Neural progenitor cell (in vitro differentiated cells): ENCODE data around the gene TAC3. TPM values are rescaled to one million over a fixed set of nuclear protein-coding genes. Genes with fewer than 3 reads are reported as not detected.

Experiments
- DNase-seq: peaks from one replicate; pipeline ENCODE4 v3.0.0-alpha.2; 2016; ENCODE audit warnings: low spot score
- H2AFZ ChIP-seq: fragments of 200-600 bp; sonication (generic); replicated peaks from 2 replicates; pipeline ENCODE4 v1.6.1; 2016; ENCODE audit warnings: antibody characterized with exemption
- H3F3A ChIP-seq: fragments of 200-600 bp; sonication (generic); 2 replicates; pipeline ENCODE4 v1.6.1; 2016; ENCODE audit warnings: antibody characterized with exemption, low read depth
- H3K27ac ChIP-seq: fragments of 200-600 bp; sonication (generic); 2 replicates; pipeline ENCODE4 v1.5.1; 2016; ENCODE audit warnings: mild to moderate bottlenecking
- H3K27me3 ChIP-seq: fragments of 200-600 bp; sonication (generic); 2 replicates; pipeline ENCODE4 v1.6.1; 2016; ENCODE audit warnings: mild to moderate bottlenecking, moderate library complexity
- H3K36me3 ChIP-seq: fragments of 200-600 bp; sonication (generic); 2 replicates; pipeline ENCODE4 v1.5.1; 2016
- H3K4me1 ChIP-seq: fragments of 200-600 bp; sonication (generic); 2 replicates; pipeline ENCODE4 v1.6.1; 2016; ENCODE audit warnings: mixed run types
- H3K4me2 ChIP-seq: fragments of 200-600 bp; sonication (generic); 2 replicates; pipeline ENCODE4 v1.6.1; 2016
- H3K4me3 ChIP-seq: fragments of 200-600 bp; sonication (generic); 2 replicates; pipeline ENCODE4 v1.5.1; 2016
- H3K79me2 ChIP-seq: fragments of 200-600 bp; sonication (generic); 2 replicates; pipeline ENCODE4 v1.6.1; 2016; ENCODE audit warnings: low read depth
- H3K9ac ChIP-seq: fragments of 200-600 bp; sonication (generic); 2 replicates; pipeline ENCODE4 v1.6.1; 2016
- H3K9me3 ChIP-seq: fragments of 200-600 bp; sonication (generic); 2 replicates; pipeline ENCODE4 v1.5.1; 2016; ENCODE audit warnings: low read depth
- H4K20me1 ChIP-seq: fragments of 200-600 bp; sonication (generic); 2 replicates; pipeline ENCODE4 v1.6.1; 2016; ENCODE audit warnings: low read depth
- H3K27ac Mint-ChIP-seq: 3 replicates; pipeline ENCODE4 v1.8.0; 2021; ENCODE audit warnings: mixed read lengths
- H3K27me3 Mint-ChIP-seq: 2 replicates; pipeline ENCODE4 v1.8.0; 2022; ENCODE audit warnings: low read depth, mild to moderate bottlenecking, inconsistent platforms, moderate library complexity, mixed read lengths; ENCODE audit not compliant: insufficient read depth
- H3K36me3 Mint-ChIP-seq: 3 replicates; pipeline ENCODE4 v1.8.0; 2021; ENCODE audit warnings: mixed read lengths
- H3K4me1 Mint-ChIP-seq: 3 replicates; pipeline ENCODE4 v1.8.0; 2021; ENCODE audit warnings: mixed read lengths
- H3K4me3 Mint-ChIP-seq: 3 replicates; pipeline ENCODE4 v1.8.0; 2021; ENCODE audit warnings: mild to moderate bottlenecking, moderate library complexity, mixed read lengths
- H3K9me3 Mint-ChIP-seq: 3 replicates; pipeline ENCODE4 v1.8.0; 2020; ENCODE audit warnings: mixed read lengths
- CTCF ChIP-seq: fragments of 200-600 bp; sonication (generic); IDR thresholded peaks from 2 replicates; pipeline ENCODE4 v1.5.1; 2017; ENCODE audit warnings: antibody characterized with exemption, mild to moderate bottlenecking
- EZH2 ChIP-seq: fragments of 200-600 bp; sonication (generic); IDR thresholded peaks from 2 replicates; pipeline ENCODE4 v1.6.1; 2017; ENCODE audit warnings: antibody characterized with exemption, mild to moderate bottlenecking, moderate library complexity
- EZH2phosphoT487 ChIP-seq: fragments of 200-600 bp; sonication (generic); IDR thresholded peaks from 2 replicates; pipeline ENCODE4 v1.6.1; 2017; ENCODE audit warnings: antibody characterized with exemption
- total RNA-seq: library from RNA; depleted of rRNA; stranded (reverse); fragments of >200 nt; gene quantifications from 2 replicates; pipeline ENCODE4 v1.2.3, GENCODE V29; 2015; ENCODE audit warnings: low replicate concordance

Gene TAC3
- total RNA-seq, 1 donor from 2014 or later, result 6.0 TPM

GRCh38 chr12:57001448-57001906, 14.9 kb downstream of the TAC3 start:
- peaks cover 7% of the 10 kb centered on the region for H3K4me1 ChIP-seq
- H4K20me1 ChIP-seq, result peaks cover 83% of the 10 kb centered on the region
- no peak overlapping the region for H3K4me3 ChIP-seq
- no peak overlapping the region for H3K4me2 ChIP-seq
- H3K27ac Mint-ChIP-seq, result no peak overlapping the region
- TF ChIP-seq EZH2 (no peak), CTCF (peak; percentile 90)
- peak; percentile 88 for DNase-seq
- H3K9me3 Mint-ChIP-seq, result no peaks in the 10 kb centered on the region
- peaks cover 9% of the 10 kb centered on the region for H3K36me3 ChIP-seq
- peaks cover 37% of the 10 kb centered on the region for H3K36me3 Mint-ChIP-seq
- H2AFZ ChIP-seq, result no peak overlapping the region
- no peaks in the 10 kb centered on the region for H3F3A ChIP-seq
- H3K4me3 Mint-ChIP-seq, result no peak overlapping the region
- peaks cover 18% of the 10 kb centered on the region for H3K4me1 Mint-ChIP-seq
- H3K9ac ChIP-seq, result no peak overlapping the region
- peaks cover 79% of the 10 kb centered on the region for H3K79me2 ChIP-seq
- no peak overlapping the region for H3K27ac ChIP-seq
- H3K27me3 ChIP-seq, result no peaks in the 10 kb centered on the region
- H3K9me3 ChIP-seq, result no peaks in the 10 kb centered on the region
- no peaks in the 10 kb centered on the region for H3K27me3 Mint-ChIP-seq

GRCh38 chr12:57000393-57000792, 15.9 kb downstream of the TAC3 start:
- no peak for DNase-seq
- H3K4me2 ChIP-seq, result no peak overlapping the region
- Mint-ChIP-seq H3K36me3 (peaks cover 43% of the 10 kb centered on the region), H3K27me3 (no peaks in the 10 kb centered on the region), H3K4me1 (peaks cover 14% of the 10 kb centered on the region), H3K9me3 (no peaks in the 10 kb centered on the region), H3K27ac (no peak overlapping the region), H3K4me3 (no peak overlapping the region)
- H3K9ac ChIP-seq, result no peak overlapping the region
- H3F3A ChIP-seq, result no peaks in the 10 kb centered on the region
- peaks cover 5% of the 10 kb centered on the region for H3K4me1 ChIP-seq
- H3K36me3 ChIP-seq, result peaks cover 9% of the 10 kb centered on the region
- no peak overlapping the region for H3K4me3 ChIP-seq
- H3K27ac ChIP-seq, result no peak overlapping the region
- no peak overlapping the region for H2AFZ ChIP-seq
- H3K9me3 ChIP-seq, result no peaks in the 10 kb centered on the region
- TF ChIP-seq EZH2phosphoT487, result no peak
- TF ChIP-seq EZH2, result no peak
- no peak for TF ChIP-seq CTCF
- H3K27me3 ChIP-seq, result no peaks in the 10 kb centered on the region
- peaks cover 71% of the 10 kb centered on the region for H3K79me2 ChIP-seq
- peaks cover 80% of the 10 kb centered on the region for H4K20me1 ChIP-seq

- H3K9ac ChIP-seq, result no peak overlapping the region
- Mint-ChIP-seq H3K27ac (no peak overlapping the region), H3K4me1 (peaks cover 7% of the 10 kb centered on the region), H3K27me3 (no peaks in the 10 kb centered on the region), H3K4me3 (no peak overlapping the region), H3K36me3 (peaks cover 42% of the 10 kb centered on the region), H3K9me3 (no peaks in the 10 kb centered on the region)
- no peaks in the 10 kb centered on the region for H3K4me1 ChIP-seq
- no peaks in the 10 kb centered on the region for H3K9me3 ChIP-seq
- H3K4me2 ChIP-seq, result no peak overlapping the region
- H4K20me1 ChIP-seq, result peaks cover 71% of the 10 kb centered on the region
- H2AFZ ChIP-seq, result no peak overlapping the region
- H3F3A ChIP-seq, result no peaks in the 10 kb centered on the region
- H3K27me3 ChIP-seq, result no peaks in the 10 kb centered on the region
- DNase-seq, result no peak
- no peak overlapping the region for H3K4me3 ChIP-seq
- TF ChIP-seq EZH2, result no peak
- no peak for TF ChIP-seq EZH2phosphoT487
- TF ChIP-seq CTCF, result no peak
- H3K27ac ChIP-seq, result no peak overlapping the region
- H3K79me2 ChIP-seq, result peaks cover 62% of the 10 kb centered on the region
- peaks cover 9% of the 10 kb centered on the region for H3K36me3 ChIP-seq
Observed at GRCh38 chr12:56999456-56999855, 16.9 kb downstream of the TAC3 start.
